HTR-8/SVneo (cell line): Measurements from ENCODE around the gene ERBIN.
"Not testable (repeated sequence)": the region's sequence is repeated elsewhere in the genome, so short reads cannot be mapped to it uniquely, and the experiment has no call there.

Source experiments
- DNase-seq: peaks from one replicate; pipeline ENCODE4 v3.0.0; 2011; ENCODE audit warnings: low spot score, mixed read lengths; ENCODE audit not compliant: insufficient read length
- FAIRE-seq: peaks from 2 replicates; lab custom pipeline; 2011; peaks lifted over from hg19 to GRCh38; lab: Jason Lieb, UNC

The ERBIN gene

DNA sequence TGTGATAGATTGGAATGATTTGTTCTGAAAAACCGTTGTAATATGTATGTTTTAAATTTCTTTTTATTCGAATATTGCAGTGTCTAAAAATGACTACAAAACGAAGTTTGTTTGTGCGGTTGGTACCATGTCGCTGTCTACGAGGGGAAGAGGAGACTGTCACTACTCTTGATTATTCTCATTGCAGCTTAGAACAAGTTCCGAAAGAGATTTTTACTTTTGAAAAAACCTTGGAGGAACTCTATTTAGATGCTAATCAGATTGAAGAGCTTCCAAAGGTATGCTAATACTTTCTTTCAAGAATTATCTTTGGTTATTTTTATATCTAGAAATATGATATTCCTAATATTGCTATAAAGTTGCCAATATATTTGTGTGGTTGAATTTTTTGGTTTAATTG, 66.3 kb downstream of the ERBIN start:
- no peak for FAIRE-seq
- no peak for DNase-seq

DNA sequence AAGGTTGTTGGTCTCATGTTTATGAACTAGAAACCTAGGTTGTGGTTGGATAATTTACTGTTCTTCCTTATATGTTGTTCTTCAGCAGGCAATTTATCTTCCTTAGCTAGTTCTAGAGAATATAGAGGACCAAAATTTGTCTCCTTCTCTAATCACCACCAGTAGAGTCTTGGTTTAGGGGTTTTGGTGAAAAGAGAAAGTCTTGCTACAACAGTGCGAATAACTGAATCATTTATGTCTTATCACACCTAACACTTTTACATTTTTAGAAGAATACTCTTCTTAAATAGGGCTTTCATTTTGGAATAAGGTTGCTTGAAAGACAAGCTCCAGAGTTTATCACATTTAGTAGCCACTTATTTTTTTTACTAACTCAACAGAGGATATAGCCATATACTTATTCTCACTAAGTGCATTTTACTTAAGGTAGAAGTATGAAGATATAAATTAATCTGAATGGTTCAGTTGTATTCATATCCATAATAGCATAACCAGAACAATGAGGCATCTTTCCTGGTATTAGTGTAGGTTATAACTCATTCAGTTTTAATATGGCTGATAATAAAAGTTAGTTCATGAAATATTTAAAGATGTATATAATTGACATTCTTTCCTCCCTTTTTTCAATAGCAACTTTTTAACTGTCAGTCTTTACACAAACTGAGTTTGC, 67.9 kb downstream of the ERBIN start:
- no peak for FAIRE-seq
- no peak for DNase-seq

DNA sequence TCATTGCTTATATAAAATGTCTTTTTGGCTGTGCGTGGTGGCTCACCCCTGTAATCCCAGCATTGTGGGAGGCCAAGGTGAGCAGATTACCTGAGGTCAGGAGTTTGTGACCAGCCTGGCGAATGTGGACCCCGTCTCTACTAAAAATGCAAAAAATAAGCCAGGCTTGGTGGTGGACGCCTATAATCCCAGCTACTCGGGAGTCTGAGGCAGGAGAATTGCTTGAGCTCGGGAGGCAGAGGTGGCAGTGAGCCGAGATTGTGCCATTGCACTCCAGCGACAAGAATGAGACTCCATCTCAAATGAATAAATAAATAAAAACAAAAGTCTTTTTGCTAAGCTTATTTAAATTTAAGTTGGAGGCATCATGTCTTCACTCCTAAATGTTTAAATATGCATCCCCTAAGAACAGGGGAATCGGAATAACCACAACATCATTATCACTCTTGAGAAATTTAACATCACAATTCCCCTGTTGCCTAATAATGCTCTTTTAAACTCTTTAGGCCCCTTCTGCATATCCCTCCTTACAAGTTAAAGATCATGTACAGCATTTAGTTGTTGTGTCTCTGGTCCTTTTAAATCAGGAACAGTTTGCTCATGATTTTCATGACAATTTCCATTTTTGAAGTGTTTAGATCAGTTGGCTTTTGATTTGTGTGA, 72.8 kb downstream of the ERBIN start:
- no peak for FAIRE-seq

DNA sequence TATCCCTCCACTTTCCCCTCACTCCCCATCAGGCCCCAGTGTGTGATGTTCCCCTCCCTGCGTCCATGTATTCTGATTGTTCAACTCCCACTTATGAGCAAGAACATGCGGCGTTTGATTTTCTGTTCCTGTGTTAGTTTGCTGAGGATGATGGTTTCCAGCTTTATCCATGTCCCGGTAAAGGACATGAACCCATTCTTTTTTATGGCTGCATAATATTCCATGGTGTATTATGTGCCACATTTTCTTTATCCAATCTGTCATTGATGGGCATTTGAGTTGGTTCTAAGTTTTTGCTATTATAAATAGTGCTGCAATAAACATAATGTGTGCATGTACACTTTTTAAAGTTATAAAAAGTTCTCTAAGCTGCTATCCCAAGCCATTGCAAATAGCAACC, 75.6 kb downstream of the ERBIN start:
- DNase-seq (no peak), FAIRE-seq (peak; percentile 31)

More for the DNA sequence above, 72.8 kb downstream of the ERBIN start:
- no peak for DNase-seq

GRCh38 chr5:66002415-66002814, 76.0 kb downstream of the ERBIN start:
- no peak for FAIRE-seq
- DNase-seq: no peak

GRCh38 chr5:66004216-66004615, 77.8 kb downstream of the ERBIN start:
- FAIRE-seq (no peak), DNase-seq (no peak)

GRCh38 chr5:66009277-66009676, 82.9 kb downstream of the ERBIN start:
- FAIRE-seq (no peak), DNase-seq (no peak)

DNA sequence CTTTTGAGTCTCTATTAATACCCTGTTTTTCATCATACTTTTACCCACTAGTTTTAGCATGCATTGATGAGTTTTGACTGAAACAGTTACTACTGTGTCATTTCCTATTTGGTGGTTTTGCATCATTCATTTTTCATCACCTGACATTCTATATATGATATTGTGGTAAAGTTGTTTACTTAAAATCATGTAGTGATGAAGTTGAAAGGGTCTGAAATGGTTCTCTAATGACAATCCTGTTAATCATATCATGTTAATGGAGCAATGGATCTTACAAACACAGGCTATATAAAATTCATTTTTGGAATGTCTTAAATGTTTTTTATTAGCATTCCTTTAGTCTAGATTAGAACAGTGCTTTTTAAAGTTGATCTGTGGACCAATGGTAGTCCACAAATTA, 84.1 kb downstream of the ERBIN start:
- DNase-seq (no peak), FAIRE-seq (no peak)

GRCh38 chr5:66012271-66012670, 85.9 kb downstream of the ERBIN start:
- FAIRE-seq (no peak), DNase-seq (no peak)

- no peak for FAIRE-seq
These were observed 87.0 kb downstream of the ERBIN start for GRCh38 chr5:66013397-66013796.

GRCh38 chr5:66013906-66014305, 87.5 kb downstream of the ERBIN start:
- DNase-seq (no peak), FAIRE-seq (no peak)

More at GRCh38 chr5:66013397-66013796, 87.0 kb downstream of the ERBIN start:
- DNase-seq: no peak

- DNase-seq: no peak
- FAIRE-seq: peak; percentile 52
These were observed 89.0 kb downstream of the ERBIN start for GRCh38 chr5:66015196-66015960.

- no peak for DNase-seq
- FAIRE-seq: no peak
These were observed 95.2 kb downstream of the ERBIN start for GRCh38 chr5:66021585-66021984.

DNA sequence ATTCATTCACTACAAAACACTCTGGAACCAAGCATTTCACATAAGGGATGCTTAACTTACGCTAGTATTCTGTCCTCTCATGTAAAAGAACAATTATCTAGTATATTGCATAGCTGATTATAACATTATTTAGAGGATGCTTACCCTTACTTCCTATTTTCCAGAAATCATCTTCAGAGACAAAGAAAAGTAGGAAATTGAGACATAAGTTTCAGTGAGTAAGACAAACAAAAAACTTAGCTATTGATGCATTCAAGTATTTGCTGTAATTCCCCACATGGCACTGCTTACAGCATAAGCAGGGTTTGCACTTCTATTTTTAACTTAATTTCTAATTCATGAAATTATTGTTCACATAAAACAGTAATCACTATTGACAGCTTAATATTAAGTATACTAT, 112.9 kb downstream of the ERBIN start:
- FAIRE-seq (no peak), DNase-seq (no peak)

- no peak for DNase-seq
- no peak for FAIRE-seq
These were observed 113.3 kb downstream of the ERBIN start for GRCh38 chr5:66039701-66040100.

GRCh38 chr5:66041627-66042026, 115.3 kb downstream of the ERBIN start:
- FAIRE-seq (no peak), DNase-seq (no peak)

DNA sequence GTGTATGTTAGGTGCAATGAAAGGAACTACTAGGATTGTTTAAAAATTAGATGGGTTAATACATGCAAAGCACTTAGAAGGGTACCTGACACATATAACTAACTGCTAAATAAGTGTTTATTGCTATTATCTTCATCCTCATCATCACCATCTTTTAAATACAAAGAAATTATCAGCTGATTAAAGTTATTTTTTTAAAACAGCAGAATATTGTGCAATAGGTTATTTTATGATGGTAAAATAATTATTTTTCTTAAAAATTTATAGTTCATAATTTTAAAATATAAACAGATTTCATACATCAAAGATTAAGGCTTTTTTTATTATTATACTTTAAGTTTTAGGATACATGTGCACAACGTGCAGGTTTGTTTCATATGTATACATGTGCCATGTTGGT, 130.9 kb downstream of the ERBIN start:
- FAIRE-seq: no peak
- DNase-seq: no peak

GRCh38 chr5:66061320-66061719, 134.9 kb downstream of the ERBIN start:
- FAIRE-seq, DNase-seq: not testable (repeated sequence)

- not testable (repeated sequence) for DNase-seq, FAIRE-seq
These were observed 136.7 kb downstream of the ERBIN start for GRCh38 chr5:66063061-66063460.

GRCh38 chr5:66066826-66067225, 140.5 kb downstream of the ERBIN start:
- FAIRE-seq (no peak), DNase-seq (no peak)

DNA sequence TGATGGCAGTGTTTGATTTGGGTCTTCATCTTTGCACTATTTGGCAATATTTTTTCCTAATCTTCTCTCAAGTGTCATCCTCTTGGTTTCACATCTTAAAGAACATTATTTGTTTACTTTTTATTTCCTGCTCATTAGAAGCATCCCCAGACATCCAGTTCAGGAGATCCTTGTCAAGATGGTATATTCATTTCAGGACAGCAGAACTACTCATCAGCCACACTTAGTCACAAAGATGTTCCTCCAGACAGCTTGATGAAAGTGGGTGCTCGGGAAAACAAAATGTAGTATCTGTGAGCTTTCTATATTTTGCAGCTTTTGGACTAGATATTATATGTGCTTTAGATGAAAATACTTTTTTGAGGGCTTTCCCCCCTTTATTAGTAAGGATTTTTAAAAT, 145.7 kb downstream of the ERBIN start:
- DNase-seq (no peak), FAIRE-seq (no peak)
